ENCODE results near the gene BOK. TPM values are rescaled to one million over a fixed set of nuclear protein-coding genes. Genes with fewer than 3 reads are reported as not detected.

The BOK gene
- total RNA-seq, 1 donor from 2014 or later, result 3.8 TPM

DNA sequence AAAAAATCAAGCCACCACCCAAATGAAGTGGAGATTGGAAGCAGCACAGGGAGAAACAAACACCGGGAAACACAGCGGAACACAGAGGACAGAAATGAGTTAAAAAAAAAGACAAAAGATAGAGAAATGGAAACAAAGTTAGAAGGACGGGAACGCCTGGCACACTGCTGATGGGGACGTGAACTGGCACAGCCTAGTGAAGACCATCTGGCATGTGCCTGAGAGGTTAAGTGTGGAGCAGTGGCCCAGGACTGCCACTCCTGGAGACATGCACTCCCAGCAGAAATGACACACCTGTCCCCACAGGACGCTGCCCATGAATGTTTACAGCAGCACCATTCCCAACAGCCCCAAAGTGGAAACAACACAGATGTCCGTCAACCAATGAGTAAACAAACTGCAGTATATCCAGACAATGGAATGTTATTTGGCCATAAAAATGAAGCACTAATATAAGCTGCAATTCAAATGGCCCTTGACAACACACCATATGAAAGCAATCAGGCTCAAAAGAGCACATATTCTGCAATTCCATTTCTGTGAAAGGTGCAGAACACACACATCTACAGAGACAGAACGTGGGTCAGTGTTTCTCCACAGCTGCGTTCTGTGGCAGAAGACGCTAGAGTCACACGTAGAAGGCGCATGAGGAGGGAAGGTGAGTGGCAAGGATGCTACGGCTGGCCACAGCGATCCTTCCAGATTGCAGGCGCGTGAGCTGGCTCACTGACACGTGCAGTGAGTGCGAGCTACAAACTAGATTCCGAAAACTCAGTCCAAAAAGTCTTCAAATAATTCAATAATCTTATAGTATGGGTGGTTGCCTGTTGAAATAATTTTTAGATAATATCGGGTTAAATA is 53.8 kb downstream of the BOK start:
- no peak for DNase-seq
- intact Hi-C loops (cut with DNase I), result no loop called here
- ATAC-seq (ENCODE audit: poor library complexity), result no peak

DNA sequence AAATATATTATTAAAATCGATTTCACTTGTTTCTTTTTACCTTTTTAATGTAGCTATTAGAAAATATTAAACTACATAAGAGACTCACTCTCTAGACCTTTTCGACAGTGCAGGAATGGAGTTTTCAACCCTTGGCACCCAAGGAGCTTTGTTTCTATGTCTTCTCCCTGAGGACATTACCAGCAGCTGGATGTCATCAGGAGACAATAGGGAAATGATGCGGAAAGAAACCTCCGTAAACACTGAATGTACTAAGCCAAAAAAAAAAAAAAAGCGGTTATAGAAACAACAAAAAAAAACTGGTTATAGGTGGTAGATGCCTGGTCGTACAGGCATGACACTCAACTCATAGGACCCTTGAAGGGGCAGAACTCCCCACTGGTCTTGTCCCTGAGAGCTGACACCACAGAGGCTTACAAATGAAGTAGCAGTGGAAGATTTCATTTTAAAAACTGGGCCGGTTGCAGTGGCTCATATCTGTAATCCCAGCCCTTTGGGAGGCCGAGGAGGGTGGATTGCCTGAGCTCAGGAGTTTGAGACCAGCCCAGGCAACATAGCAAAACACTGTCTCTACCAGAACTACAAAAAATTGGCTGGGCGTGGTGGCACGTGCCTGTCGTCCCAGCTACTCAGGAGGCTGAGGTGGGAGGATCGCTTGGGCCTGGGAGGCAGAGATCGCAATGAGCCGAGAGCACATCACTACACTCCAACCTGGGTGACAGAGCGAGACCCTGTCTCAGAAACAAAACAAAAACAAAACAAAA is 54.7 kb downstream of the BOK start:
- intact Hi-C loops (cut with DNase I), result no loop called here
- ATAC-seq (ENCODE audit: poor library complexity), result no peak

DNA sequence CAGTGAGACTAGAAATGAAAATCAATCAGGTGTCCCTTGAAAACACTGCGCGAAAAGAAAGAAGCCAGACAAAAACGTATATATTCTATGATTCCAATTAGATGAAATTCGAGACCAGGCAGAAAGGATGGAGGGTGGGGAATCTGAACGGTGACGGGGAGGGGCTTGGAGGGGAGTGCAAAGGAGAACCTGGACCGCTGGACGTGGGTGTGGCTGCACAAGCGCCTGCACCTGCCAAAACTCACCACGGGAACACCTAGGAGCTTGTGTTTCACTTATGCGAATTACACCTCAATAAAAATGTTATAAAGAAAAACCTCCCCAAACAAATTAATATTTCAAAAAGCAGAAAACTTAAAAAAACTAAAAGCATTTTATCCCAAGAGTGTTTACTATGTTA is 56.5 kb downstream of the BOK start:
- intact Hi-C loops (cut with DNase I), result no loop called here
- no peak for ATAC-seq (ENCODE audit: poor library complexity)
- no peak for DNase-seq

More for the DNA sequence above, 54.7 kb downstream of the BOK start:
- peak; percentile 65 for DNase-seq

DNA sequence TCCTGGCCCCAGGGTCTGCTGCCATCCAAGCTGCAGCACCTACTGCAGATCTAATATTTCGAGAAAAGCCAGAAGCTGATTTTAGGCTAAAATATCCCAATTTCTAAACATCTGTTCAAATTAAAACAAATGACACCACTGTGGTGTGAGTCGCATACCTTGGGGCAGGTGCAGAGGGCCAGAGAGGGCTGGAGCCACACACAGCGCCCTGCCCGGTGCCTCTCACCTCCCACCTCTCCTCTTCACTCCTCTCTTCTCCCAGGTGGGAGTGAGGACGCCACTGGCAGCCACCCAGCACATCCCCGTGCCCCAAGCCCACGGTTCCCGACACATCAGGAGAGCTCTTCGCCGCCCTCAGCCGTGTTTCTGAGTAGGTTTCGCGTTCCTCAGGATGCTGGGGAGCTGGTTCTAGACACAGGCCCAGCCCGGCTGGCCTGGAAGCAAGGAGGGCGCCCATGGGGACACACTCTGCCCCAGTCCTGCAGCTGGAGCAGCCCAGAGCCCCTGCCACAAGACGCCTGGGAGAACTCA is 57.0 kb downstream of the BOK start:
- no peak for DNase-seq
- no peak for ATAC-seq (ENCODE audit: poor library complexity)
- intact Hi-C loops (cut with DNase I), result no loop called here

DNA sequence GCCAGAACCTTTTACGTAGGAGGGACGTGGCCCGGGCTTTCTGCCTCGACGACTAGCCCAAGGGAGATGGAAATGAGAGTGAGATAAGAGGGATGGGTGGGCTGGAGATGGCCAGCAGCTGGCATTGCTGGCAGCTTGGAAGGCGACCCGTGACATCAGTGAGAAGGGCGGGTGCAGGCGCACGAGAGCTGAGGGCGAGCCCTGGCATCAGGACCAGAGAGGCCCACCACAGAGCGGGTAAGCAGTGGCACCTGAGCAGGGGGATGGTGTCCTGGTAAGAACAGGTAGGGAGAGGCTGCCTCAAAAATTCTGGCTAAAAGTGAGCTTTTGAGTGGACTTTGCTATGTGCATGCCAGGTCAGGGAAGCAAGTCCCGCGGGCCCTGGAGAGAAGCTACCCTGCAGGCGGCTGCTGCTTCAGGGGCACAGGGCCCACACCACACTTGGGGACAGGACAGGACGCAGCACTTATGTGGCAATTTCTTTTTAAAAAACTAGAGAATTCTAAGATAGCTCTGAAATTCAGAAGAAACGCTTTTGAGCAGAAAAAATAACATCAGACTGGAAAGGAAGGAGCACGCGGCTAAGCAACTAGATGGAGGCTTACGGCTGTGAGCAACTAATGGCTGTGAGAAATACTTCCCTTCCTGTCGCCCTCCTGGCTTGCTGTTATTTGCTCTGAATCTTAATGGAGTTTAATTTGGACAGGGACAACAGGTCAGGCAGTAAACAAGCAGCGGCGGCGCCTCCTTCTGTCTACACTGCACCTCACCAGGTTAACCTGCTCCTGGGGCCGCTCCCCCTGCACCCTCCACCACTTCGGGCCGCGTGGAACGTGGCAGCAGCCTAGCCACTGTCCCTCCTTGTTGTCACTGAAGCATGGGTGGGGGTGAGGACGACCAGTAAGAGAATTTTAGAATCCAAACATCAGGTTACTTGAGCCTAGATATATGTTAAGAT is 57.9 kb downstream of the BOK start:
- ATAC-seq (ENCODE audit: poor library complexity) (peak; percentile 37), DNase-seq (no peak)
- intact Hi-C loops (cut with DNase I), result no loop called here

- intact Hi-C loops (cut with DNase I), result no loop called here
- DNase-seq, result peak; percentile 72
- ATAC-seq (ENCODE audit: poor library complexity), result peak; percentile 67
These were observed 59.0 kb downstream of the BOK start for GRCh38 chr2:241617431-241618154.

GRCh38 chr2:241618296-241618805 is 59.8 kb downstream of the BOK start:
- ATAC-seq (ENCODE audit: poor library complexity) (no peak), DNase-seq (no peak)
- intact Hi-C loops (cut with DNase I), result no loop called here

DNA sequence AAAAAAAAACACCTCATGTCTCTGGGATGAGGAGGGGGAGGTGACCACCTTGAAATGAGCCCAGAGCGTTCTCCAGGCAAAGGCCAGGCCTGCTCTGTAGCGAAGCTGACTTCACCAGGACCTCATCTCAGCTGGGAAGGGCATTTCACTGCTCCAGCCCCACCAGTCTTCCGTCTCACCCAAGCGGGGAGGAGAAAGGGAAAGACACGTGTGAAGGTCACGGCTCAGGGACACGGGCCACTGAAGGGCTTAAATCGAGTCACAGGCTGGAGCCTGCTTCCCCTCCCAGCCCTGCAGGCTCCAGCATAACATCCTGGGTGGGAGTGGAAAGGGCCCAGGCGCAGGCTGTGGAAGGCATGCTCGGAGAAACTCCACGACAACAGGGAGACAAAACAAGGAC is 60.3 kb downstream of the BOK start:
- intact Hi-C loops (cut with DNase I), result no loop called here
- ATAC-seq (ENCODE audit: poor library complexity), result no peak

DNA sequence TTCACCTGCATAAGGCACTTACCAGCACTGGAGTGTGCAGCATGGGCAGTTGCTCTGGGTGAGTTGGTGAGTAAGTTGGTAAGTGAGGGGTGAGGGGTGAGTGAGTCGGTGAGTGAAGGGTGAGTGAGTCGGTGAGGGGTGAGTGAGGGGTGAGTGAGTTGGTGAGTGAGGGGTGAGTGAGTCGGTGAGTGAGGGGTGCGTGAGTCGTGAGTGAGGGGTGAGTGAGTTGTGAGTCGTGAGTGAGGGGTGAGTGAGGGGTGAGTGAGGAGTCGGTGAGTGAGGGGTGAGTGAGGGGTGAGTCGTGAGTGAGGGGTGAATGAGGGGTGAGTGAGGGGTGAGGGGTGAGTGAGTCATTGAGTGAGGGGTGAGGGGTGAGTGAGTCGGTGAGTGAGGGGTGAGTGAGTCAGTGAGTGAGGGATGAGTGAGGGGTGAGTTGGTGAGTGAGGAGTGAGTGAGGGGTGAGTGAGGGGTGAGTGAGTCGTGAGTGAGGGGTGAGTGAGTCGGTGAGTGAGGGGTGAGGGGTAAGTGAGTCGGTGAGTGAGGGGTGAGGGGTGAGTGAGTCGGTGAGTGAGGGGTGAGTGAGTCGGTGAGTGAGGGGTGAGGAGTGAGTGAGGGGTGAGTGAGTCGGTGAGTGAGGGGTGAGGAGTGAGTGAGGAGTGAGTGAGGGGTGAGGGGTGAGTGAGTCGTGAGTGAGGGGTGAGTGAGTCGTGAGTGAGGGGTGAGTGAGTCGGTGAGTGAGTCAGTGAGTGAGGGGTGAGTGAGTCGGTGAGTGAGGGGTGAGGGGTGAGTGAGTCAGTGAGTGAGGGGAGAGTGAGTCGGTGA is 61.3 kb downstream of the BOK start:
- no peak for ATAC-seq (ENCODE audit: poor library complexity)
- intact Hi-C loops (cut with DNase I), result no loop called here
- no peak for DNase-seq

More for the DNA sequence above, 60.3 kb downstream of the BOK start:
- DNase-seq, result no peak

DNA sequence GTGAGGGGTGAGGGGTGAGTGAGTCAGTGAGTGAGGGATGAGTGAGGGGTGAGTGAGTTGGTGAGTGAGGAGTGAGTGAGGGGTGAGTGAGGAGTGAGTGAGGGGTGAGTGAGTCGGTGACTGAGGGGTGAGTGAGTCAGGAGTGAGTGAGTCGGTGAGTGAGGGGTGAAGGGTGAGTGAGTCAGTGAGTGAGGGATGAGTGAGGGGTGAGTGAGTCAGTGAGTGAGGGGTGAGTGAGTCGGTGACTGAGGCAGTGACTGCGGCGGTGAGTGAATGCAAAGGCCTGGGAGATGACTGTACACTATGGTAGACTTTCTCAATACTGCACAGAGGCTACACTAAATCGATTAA is 61.8 kb downstream of the BOK start:
- intact Hi-C loops (cut with DNase I), result no loop called here
- DNase-seq (no peak), ATAC-seq (ENCODE audit: poor library complexity) (no peak)

Other genes with a start within 250 kb of the BOK start
- 373 TPM for gene HDLBP, start 243.1 kb upstream of the BOK start, total RNA-seq
- 139 TPM for gene SEPTIN2, start 242.8 kb upstream of the BOK start, total RNA-seq
- gene FARP2, start 202.5 kb upstream of the BOK start, total RNA-seq, result 14.0 TPM
- 85.9 TPM for gene STK25, start 50.2 kb upstream of the BOK start, total RNA-seq
- gene THAP4, start 78.4 kb downstream of the BOK start, total RNA-seq, result 82.9 TPM
- gene ATG4B, start 78.9 kb downstream of the BOK start, total RNA-seq, result 41.3 TPM
- 9.4 TPM for gene DTYMK, start 128.1 kb downstream of the BOK start, total RNA-seq
- gene ING5, start 143.3 kb downstream of the BOK start, total RNA-seq, result 18.0 TPM
- gene D2HGDH, start 175.9 kb downstream of the BOK start, total RNA-seq, result 19.0 TPM
- not detected for gene GAL3ST2, start 218.1 kb downstream of the BOK start, total RNA-seq